ENCODE measurements around the gene TRIOBP.
A peak's percentile ranks its signal among the peaks of the same experiment; 100 is the strongest.
"Not testable (repeated sequence)": the region's sequence is repeated elsewhere in the genome, so short reads cannot be mapped to it uniquely, and the experiment has no call there.

TRIOBP gene

GRCh38 chr22:37654563-37655251, 42.1 kb upstream of the TRIOBP start:
- no peak overlapping the region for H3K27ac ChIP-seq (ENCODE audit: poor library complexity, severe bottlenecking)

GRCh38 chr22:37655252-37655563, 41.6 kb upstream of the TRIOBP start:
- DNase-seq (ENCODE audit: low spot score) = peak; percentile 54

More at GRCh38 chr22:37654563-37655251, 42.1 kb upstream of the TRIOBP start:
- Histone ChIP-seq H3K9me3 (ENCODE audit: severe bottlenecking) (no peaks in the 10 kb centered on the region), H3K4me1 (ENCODE audit: insufficient read depth, poor library complexity, severe bottlenecking) (peaks cover under 1% of the 10 kb centered on the region), H3K27me3 (ENCODE audit: insufficient read depth, poor library complexity, severe bottlenecking) (no peaks in the 10 kb centered on the region), H3K4me3 (ENCODE audit: severe bottlenecking) (no peak overlapping the region), H3K36me3 (ENCODE audit: low read depth) (peaks cover 35% of the 10 kb centered on the region)
- DNase-seq (ENCODE audit: low spot score) = no peak
- no peak for ATAC-seq (ENCODE audit: low read depth)
- TF ChIP-seq CTCF (IDR thresholded peaks at IDR 0.05; ENCODE audit: poor library complexity, severe bottlenecking) = no peak

GRCh38 chr22:37656583-37656982, 40.3 kb upstream of the TRIOBP start:
- not testable (repeated sequence) for H3K27me3 ChIP-seq (ENCODE audit: insufficient read depth, poor library complexity, severe bottlenecking); ATAC-seq (ENCODE audit: low read depth); H3K27ac ChIP-seq (ENCODE audit: poor library complexity, severe bottlenecking); DNase-seq (ENCODE audit: low spot score); H3K4me3 ChIP-seq (ENCODE audit: severe bottlenecking); H3K4me1 ChIP-seq (ENCODE audit: insufficient read depth, poor library complexity, severe bottlenecking); H3K9me3 ChIP-seq (ENCODE audit: severe bottlenecking)
- H3K36me3 ChIP-seq (ENCODE audit: low read depth) = peaks cover 17% of the 10 kb centered on the region

More at GRCh38 chr22:37655252-37655563, 41.6 kb upstream of the TRIOBP start:
- no peaks in the 10 kb centered on the region for H3K9me3 ChIP-seq (ENCODE audit: severe bottlenecking)
- ATAC-seq (ENCODE audit: low read depth) = no peak
- no peak overlapping the region for H3K4me3 ChIP-seq (ENCODE audit: severe bottlenecking)
- no peak for TF ChIP-seq CTCF (IDR thresholded peaks at IDR 0.05; ENCODE audit: poor library complexity, severe bottlenecking)
- peaks cover 3% of the 10 kb centered on the region for H3K4me1 ChIP-seq (ENCODE audit: insufficient read depth, poor library complexity, severe bottlenecking)
- no peak overlapping the region for H3K27ac ChIP-seq (ENCODE audit: poor library complexity, severe bottlenecking)
- no peaks in the 10 kb centered on the region for H3K27me3 ChIP-seq (ENCODE audit: insufficient read depth, poor library complexity, severe bottlenecking)
- H3K36me3 ChIP-seq (ENCODE audit: low read depth) = peaks cover 30% of the 10 kb centered on the region

- ATAC-seq (ENCODE audit: low read depth) (peak; percentile 17; the same call in 2 of the 3 replicates), DNase-seq (ENCODE audit: low spot score) (no peak)
- Histone ChIP-seq H3K36me3 (ENCODE audit: low read depth) (peaks cover 7% of the 10 kb centered on the region), H3K27ac (ENCODE audit: poor library complexity, severe bottlenecking) (peak overlapping the region; percentile 37), H3K4me3 (ENCODE audit: severe bottlenecking) (peak overlapping the region; percentile 74), H3K9me3 (ENCODE audit: severe bottlenecking) (no peaks in the 10 kb centered on the region), H3K4me1 (ENCODE audit: insufficient read depth, poor library complexity, severe bottlenecking) (peaks cover 3% of the 10 kb centered on the region), H3K27me3 (ENCODE audit: insufficient read depth, poor library complexity, severe bottlenecking) (no peaks in the 10 kb centered on the region)
- TF ChIP-seq CTCF (IDR thresholded peaks at IDR 0.05; ENCODE audit: poor library complexity, severe bottlenecking) = no peak
These were observed 39.2 kb upstream of the TRIOBP start for GRCh38 chr22:37657590-37658132.

- DNase-seq (ENCODE audit: low spot score) (peak; percentile 98), ATAC-seq (ENCODE audit: low read depth) (peak; percentile 97)
- peaks cover 3% of the 10 kb centered on the region for H3K4me1 ChIP-seq (ENCODE audit: insufficient read depth, poor library complexity, severe bottlenecking)
- peaks cover 1% of the 10 kb centered on the region for H3K36me3 ChIP-seq (ENCODE audit: low read depth)
- no peaks in the 10 kb centered on the region for H3K27me3 ChIP-seq (ENCODE audit: insufficient read depth, poor library complexity, severe bottlenecking)
- H3K4me3 ChIP-seq (ENCODE audit: severe bottlenecking) = peak within 1 kb of the TSS; percentile 74
- H3K9me3 ChIP-seq (ENCODE audit: severe bottlenecking) = no peaks in the 10 kb centered on the region
- H3K27ac ChIP-seq (ENCODE audit: poor library complexity, severe bottlenecking) = peak within 1 kb of the TSS; percentile 37
- TF ChIP-seq CTCF (IDR thresholded peaks at IDR 0.05; ENCODE audit: poor library complexity, severe bottlenecking) = no peak
These were observed 38.4 kb upstream of the TRIOBP start, which contains the start of gene PDXP for GRCh38 chr22:37658133-37659065. TSS of gene PDXP (plus strand) at chr22:37658723. CDS start at chr22:37658783, 60 bp downstream.

Data from RWPE2 (cell line).